A673 (cell line): Measurements from ENCODE around the gene ELAVL3. TPM values are rescaled to one million over a fixed set of nuclear protein-coding genes. Genes with fewer than 3 reads are reported as not detected.
"Not testable (repeated sequence)": the region's sequence is repeated elsewhere in the genome, so short reads cannot be mapped to it uniquely, and the experiment has no call there.

Experiments
- BruUV-seq: library from RNA; stranded (reverse); fragments of 400-500 nt; replicated peaks from 2 replicates; lab custom pipeline; 2021; lab: Mats Ljungman, UMichigan
- CTCF ChIA-PET: fragments of 300-600 bp; sonication (Branson Sonifier 250); formaldehyde crosslinking; loops from one replicate; lab custom pipeline; 2022; ENCODE audit warnings: antibody characterized with exemption; lab: Charles Lee
- POLR2A ChIA-PET: fragments of 300-600 bp; sonication (Branson Sonifier 250); formaldehyde crosslinking; loops from one replicate; lab custom pipeline; 2022; ENCODE audit warnings: antibody characterized with exemption; ENCODE audit not compliant: low non-redundant PET; lab: Charles Lee
- DNase-seq: peaks from one replicate; pipeline ENCODE4 v3.0.0-alpha.2; 2015; ENCODE audit warnings: low spot score
- H3K27ac ChIP-seq: fragments of 200-600 bp; sonication (generic); 2 replicates; pipeline ENCODE4 v1.5.1; 2016; ENCODE audit warnings: mixed run types, low read depth, mild to moderate bottlenecking, mixed read lengths, antibody characterized with exemption, low read length; ENCODE audit not compliant: poor library complexity, severe bottlenecking
- H3K27me3 ChIP-seq: fragments of 200-600 bp; sonication (generic); replicated peaks from 2 replicates; pipeline ENCODE4 v1.6.1; 2017; ENCODE audit warnings: mixed run types, low read depth, mild to moderate bottlenecking, mixed read lengths, antibody characterized with exemption, low read length; ENCODE audit not compliant: insufficient read depth, poor library complexity
- H3K36me3 ChIP-seq: fragments of 200-600 bp; sonication (generic); 2 replicates; pipeline ENCODE4 v1.6.1; 2016; ENCODE audit warnings: mixed run types, mild to moderate bottlenecking, mixed read lengths, antibody characterized with exemption, low read length; ENCODE audit not compliant: insufficient read depth, poor library complexity, severe bottlenecking
- H3K4me1 ChIP-seq: fragments of 200-600 bp; sonication (generic); 2 replicates; pipeline ENCODE4 v1.6.1; 2017; ENCODE audit warnings: mixed run types, mild to moderate bottlenecking, mixed read lengths, antibody characterized with exemption, low read length; ENCODE audit not compliant: insufficient read depth, poor library complexity, severe bottlenecking
- H3K4me3 ChIP-seq: fragments of 200-600 bp; sonication (generic); 2 replicates; pipeline ENCODE4 v1.5.1; 2016; ENCODE audit warnings: low read depth, mixed run types, mild to moderate bottlenecking, mixed read lengths, low read length; ENCODE audit not compliant: poor library complexity, severe bottlenecking
- H3K9me3 ChIP-seq: fragments of 200-600 bp; sonication (generic); 2 replicates; pipeline ENCODE4 v1.6.1; 2016; ENCODE audit warnings: mixed run types, low read depth, mild to moderate bottlenecking, mixed read lengths, antibody characterized with exemption, low read length; ENCODE audit not compliant: poor library complexity, severe bottlenecking
- EZH2 ChIP-seq: fragments of 200-600 bp; sonication (generic); IDR thresholded peaks from 2 replicates; pipeline ENCODE4 v1.6.1; 2017; ENCODE audit warnings: borderline replicate concordance, low read depth, mild to moderate bottlenecking, mixed read lengths, antibody characterized with exemption, low read length; ENCODE audit not compliant: poor library complexity, severe bottlenecking
- intact Hi-C: fragments of 100-400 bp; cut with micrococcal nuclease; formaldehyde crosslinking; loops from one replicate; pipeline ENCODE4 v1.10.0; 2022; ENCODE audit not compliant: unreplicated experiment
- total RNA-seq: library from RNA; stranded (reverse); gene quantifications from 2 replicates; pipeline ENCODE4 v1.2.3, GENCODE V29; 2021
- TF ChIP-seq, protein P1 (sequence below): fragments of 300-800, 200-600 bp; sonication (generic); conservative IDR thresholded peaks from 2 replicates; pipeline ENCODE4 v1.5.1; 2017; ENCODE audit warnings: low read depth, mild to moderate bottlenecking, antibody characterized with exemption, low read length, moderate library complexity, mixed read lengths

The ELAVL3 gene
- total RNA-seq, 1 experiment from 2014 or later, result 5.3 TPM

- Histone ChIP-seq H3K4me3 (no peak overlapping the region), H3K27ac (no peak overlapping the region), H3K27me3 (peaks cover 12% of the 10 kb centered on the region), H3K9me3 (no peaks in the 10 kb centered on the region), H3K4me1 (peaks cover 11% of the 10 kb centered on the region), H3K36me3 (no peaks in the 10 kb centered on the region)
- TF ChIP-seq, protein P1, sequence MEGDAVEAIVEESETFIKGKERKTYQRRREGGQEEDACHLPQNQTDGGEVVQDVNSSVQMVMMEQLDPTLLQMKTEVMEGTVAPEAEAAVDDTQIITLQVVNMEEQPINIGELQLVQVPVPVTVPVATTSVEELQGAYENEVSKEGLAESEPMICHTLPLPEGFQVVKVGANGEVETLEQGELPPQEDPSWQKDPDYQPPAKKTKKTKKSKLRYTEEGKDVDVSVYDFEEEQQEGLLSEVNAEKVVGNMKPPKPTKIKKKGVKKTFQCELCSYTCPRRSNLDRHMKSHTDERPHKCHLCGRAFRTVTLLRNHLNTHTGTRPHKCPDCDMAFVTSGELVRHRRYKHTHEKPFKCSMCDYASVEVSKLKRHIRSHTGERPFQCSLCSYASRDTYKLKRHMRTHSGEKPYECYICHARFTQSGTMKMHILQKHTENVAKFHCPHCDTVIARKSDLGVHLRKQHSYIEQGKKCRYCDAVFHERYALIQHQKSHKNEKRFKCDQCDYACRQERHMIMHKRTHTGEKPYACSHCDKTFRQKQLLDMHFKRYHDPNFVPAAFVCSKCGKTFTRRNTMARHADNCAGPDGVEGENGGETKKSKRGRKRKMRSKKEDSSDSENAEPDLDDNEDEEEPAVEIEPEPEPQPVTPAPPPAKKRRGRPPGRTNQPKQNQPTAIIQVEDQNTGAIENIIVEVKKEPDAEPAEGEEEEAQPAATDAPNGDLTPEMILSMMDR, result no peak
- TF ChIP-seq EZH2, result no peak
- ChIA-PET CTCF (no interaction called here), POLR2A (no interaction called here)
- no peak for DNase-seq
- BruUV-seq, result no TSS peak
- intact Hi-C loops, result no loop called here
Observed at GRCh38 chr19:11475861-11476260, 5.0 kb downstream of the ELAVL3 start.

DNA sequence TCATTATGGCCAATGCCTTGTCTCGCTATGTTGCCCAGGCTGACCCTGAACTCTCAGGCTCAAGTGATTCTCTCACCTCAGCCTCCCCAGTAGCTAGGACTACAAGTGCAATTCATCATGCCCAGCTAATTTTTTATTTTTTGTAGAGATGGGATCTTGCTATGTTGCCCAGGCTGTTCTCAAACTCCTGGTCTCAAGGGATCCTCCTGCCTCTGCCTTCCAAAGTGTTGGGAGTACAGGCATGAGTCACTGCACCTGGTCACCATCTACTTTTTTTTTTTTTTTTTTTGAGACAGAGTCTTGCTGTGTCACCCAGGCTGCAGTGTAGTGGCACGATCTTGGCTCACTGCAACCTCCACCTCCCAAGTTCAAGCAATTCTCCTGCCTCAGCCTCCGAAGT, 5.5 kb downstream of the ELAVL3 start:
- H3K36me3 ChIP-seq, H3K4me3 ChIP-seq, intact Hi-C loops, H3K27me3 ChIP-seq, H3K27ac ChIP-seq, H3K9me3 ChIP-seq, CTCF ChIA-PET, BruUV-seq, DNase-seq, POLR2A ChIA-PET: not testable (repeated sequence)
- peaks cover 11% of the 10 kb centered on the region for H3K4me1 ChIP-seq

- no peak overlapping the region for H3K27ac ChIP-seq
- no peaks in the 10 kb centered on the region for H3K4me1 ChIP-seq
- BruUV-seq, result no TSS peak
- POLR2A ChIA-PET, result no interaction called here
- no peaks in the 10 kb centered on the region for H3K9me3 ChIP-seq
- DNase-seq, result no peak
- no peaks in the 10 kb centered on the region for H3K36me3 ChIP-seq
- intact Hi-C loops, result no loop called here
- CTCF ChIA-PET, result interaction anchor here (0.7 kb wide), 1 partner anchor 52 kb away, joined by 3 read pairs; no protein-coding TSS in a partner anchor
- H3K4me3 ChIP-seq, result no peak overlapping the region
- H3K27me3 ChIP-seq, result no peaks in the 10 kb centered on the region
- TF ChIP-seq, protein P1, result no peak
- TF ChIP-seq EZH2, result no peak
Observed at GRCh38 chr19:11473725-11474124, 7.1 kb downstream of the ELAVL3 start.

DNA sequence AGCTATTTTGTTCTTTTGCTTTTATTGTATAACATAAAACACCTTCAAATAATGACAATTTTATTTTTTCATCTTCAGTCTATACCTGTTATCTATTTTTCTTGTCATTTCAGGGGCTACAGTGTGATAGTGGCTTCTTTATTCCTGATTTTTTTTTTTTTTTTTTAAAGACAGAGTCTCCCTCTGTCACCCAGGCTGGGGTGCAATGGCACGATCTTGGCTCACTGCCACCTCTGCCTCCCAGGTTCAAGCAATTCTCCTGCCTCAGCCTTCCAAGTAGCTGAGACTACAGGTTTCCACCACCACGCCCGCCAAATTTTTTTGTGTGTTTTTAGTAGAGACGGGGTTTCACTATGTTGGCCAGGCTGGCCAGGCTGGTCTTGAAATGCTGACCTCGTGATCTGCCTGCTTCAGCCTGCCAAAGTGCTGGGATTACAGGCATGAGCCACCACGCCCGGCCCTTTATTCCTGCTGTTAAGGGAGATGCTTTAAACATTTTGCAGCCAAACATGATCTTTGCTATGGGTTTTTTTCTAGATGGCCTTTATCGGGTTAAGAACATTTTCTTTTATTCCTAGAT, 12.5 kb downstream of the ELAVL3 start:
- CTCF ChIA-PET, intact Hi-C loops, BruUV-seq, H3K27ac ChIP-seq, H3K27me3 ChIP-seq, H3K36me3 ChIP-seq, POLR2A ChIA-PET, H3K4me1 ChIP-seq, H3K9me3 ChIP-seq, DNase-seq, H3K4me3 ChIP-seq: not testable (repeated sequence)
